22Rv1 (cell line): Measurements from ENCODE around the gene TMTC2.

Source experiments
- H3K27ac ChIP-seq: fragments of 450-650 bp; 2 replicates; pipeline ENCODE4 v1.5.1; 2017
- ZFX ChIP-seq: fragments of 450-650 bp; IDR thresholded peaks from 2 replicates; pipeline ENCODE4 v1.6.1; 2017; ENCODE audit warnings: antibody characterized with exemption, borderline replicate concordance
- TF ChIP-seq, protein P1 (sequence below): fragments of 450-650 bp; IDR thresholded peaks from 2 replicates; pipeline ENCODE4 v1.5.1; 2017; ENCODE audit warnings: mild to moderate bottlenecking

The TMTC2 gene

GRCh38 chr12:82910246-82910893 is 223.7 kb downstream of the TMTC2 start:
- H3K27ac ChIP-seq = no peak overlapping the region
- TF ChIP-seq, protein P1, sequence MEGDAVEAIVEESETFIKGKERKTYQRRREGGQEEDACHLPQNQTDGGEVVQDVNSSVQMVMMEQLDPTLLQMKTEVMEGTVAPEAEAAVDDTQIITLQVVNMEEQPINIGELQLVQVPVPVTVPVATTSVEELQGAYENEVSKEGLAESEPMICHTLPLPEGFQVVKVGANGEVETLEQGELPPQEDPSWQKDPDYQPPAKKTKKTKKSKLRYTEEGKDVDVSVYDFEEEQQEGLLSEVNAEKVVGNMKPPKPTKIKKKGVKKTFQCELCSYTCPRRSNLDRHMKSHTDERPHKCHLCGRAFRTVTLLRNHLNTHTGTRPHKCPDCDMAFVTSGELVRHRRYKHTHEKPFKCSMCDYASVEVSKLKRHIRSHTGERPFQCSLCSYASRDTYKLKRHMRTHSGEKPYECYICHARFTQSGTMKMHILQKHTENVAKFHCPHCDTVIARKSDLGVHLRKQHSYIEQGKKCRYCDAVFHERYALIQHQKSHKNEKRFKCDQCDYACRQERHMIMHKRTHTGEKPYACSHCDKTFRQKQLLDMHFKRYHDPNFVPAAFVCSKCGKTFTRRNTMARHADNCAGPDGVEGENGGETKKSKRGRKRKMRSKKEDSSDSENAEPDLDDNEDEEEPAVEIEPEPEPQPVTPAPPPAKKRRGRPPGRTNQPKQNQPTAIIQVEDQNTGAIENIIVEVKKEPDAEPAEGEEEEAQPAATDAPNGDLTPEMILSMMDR = no peak
- no peak for TF ChIP-seq ZFX

DNA sequence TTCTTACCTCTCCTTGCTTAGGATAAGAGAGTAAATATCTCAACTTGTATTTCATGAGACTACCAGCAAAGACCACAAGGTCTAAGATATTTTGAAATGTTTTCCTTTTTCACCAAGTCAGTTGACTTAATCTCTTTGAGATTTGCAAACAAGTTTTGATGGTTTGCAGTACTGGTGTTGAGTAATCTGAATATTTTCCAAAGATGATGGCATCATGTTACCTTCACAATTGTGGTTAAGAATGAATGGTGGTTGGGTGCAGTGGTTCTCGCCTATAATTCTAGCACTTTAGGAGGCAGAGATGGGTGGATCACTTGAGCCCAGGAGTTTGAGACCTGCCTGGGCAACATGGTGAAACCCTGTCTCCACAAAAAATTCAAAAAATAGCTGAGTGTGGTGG is 225.7 kb downstream of the TMTC2 start:
- no peak overlapping the region for H3K27ac ChIP-seq
- TF ChIP-seq, protein P1 = no peak
- no peak for TF ChIP-seq ZFX

- no peak overlapping the region for H3K27ac ChIP-seq
- TF ChIP-seq, protein P1 = no peak
- TF ChIP-seq ZFX = no peak
Measured at GRCh38 chr12:82919388-82920054, 232.8 kb downstream of the TMTC2 start.

DNA sequence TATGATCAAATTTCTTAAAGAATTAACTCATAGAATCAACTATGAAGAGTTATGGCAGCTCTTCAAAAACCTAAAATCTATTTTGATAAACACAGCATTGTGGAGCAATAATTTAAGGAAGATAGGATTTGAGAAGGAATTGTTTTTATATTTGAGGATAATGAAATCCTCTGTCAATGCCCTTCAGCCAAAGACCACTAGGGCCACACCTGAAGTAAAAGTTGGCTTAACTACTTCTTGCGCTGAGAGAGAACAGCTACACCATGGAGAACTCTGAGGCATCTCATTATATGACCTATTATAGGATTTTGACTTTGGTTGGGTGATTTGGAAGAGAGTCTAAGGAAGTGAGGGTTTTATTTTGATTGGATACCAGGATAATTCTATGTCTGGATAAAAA is 237.2 kb downstream of the TMTC2 start:
- no peak overlapping the region for H3K27ac ChIP-seq
- TF ChIP-seq, protein P1 = no peak
- no peak for TF ChIP-seq ZFX

DNA sequence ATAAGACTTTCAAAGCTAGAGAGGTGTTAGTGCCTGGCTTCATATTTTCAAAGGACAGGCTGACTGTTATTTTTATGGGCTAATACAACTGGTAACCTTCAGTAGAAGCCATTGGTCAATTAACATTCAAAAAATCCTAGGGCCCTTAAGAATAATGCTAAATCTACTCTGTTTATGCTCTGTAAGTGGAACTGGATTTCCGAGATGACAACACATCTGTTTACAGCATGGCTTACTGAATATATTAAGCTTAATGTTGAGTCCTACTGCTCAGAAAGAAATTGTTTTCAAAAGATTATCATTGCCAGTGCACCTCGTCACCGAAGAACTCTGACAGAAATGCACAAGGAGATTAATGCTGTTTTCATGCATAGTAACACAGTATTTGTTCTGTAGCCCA is 239.9 kb downstream of the TMTC2 start:
- H3K27ac ChIP-seq = no peak overlapping the region
- no peak for TF ChIP-seq ZFX
- TF ChIP-seq, protein P1 = no peak

DNA sequence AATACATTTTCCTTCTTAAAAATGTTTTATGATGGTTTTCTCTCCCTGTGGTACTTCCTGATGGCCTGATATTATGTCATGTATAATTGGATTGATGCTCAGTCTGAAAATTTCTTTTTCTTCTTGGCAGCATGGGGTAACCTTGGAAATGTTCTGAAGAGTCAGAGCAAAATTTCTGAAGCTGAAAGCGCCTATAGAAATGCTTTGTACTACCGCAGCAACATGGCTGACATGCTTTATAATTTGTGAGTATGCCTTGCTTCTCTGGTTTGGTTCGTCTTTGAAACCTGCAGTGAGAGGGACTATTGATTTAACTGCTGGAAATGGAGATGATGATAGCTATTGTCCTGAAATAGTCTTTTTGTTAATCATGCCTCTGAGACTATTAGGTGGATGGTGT is 243.6 kb downstream of the TMTC2 start:
- H3K27ac ChIP-seq = no peak overlapping the region
- no peak for TF ChIP-seq ZFX

DNA sequence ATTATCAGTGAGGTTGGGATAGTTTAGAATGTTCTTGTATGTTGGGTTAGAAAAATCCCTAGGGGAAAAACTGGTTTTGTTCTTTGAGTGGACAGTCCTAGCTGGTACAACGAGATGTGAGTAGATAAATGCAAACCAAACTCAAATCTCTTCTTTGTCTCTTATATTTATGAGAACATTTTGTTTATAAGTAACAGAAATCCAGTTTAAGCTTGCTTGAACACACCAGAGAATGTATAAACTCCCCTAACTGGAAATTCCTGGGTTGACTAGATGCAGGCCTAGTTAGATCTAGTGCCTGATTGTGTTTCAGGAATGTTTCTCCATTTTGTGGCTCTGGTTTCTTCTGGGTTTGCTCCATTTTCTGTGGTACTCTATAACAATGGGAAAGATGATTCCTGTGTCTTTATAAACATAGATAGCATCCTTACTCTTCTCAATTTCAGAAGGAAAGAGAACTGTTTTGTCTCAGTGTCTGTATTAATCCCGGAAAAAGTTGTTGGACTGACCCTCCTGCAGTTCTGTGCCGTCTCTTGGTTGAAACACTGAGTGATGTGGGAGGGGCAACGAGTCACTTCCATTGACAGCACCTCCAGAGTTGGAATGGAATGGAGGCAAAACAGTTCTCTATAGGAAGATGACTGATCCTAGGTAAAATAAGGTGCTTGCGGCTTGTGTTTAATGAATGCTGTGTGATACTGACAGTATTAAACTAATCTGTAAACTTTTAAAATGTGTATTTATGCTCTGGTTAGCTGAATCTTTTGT is 244.8 kb downstream of the TMTC2 start:
- H3K27ac ChIP-seq = peak overlapping the region; percentile 50
- TF ChIP-seq, protein P1 = no peak
- no peak for TF ChIP-seq ZFX
